HUES6 (cell line): Measurements from ENCODE around the gene EMC9.

Experiments
- H3K27ac ChIP-seq: 2 replicates; pipeline ENCODE4 v1.7.0; 2013; ENCODE audit warnings: low read depth, mild to moderate bottlenecking, low read length, inconsistent platforms
- H3K27me3 ChIP-seq: 2 replicates; pipeline ENCODE4 v1.6.1; 2013; ENCODE audit warnings: low read length; ENCODE audit not compliant: control insufficient read depth, insufficient read depth
- H3K36me3 ChIP-seq: 2 replicates; pipeline ENCODE4 v1.6.1; 2013; ENCODE audit warnings: low read length; ENCODE audit not compliant: control insufficient read depth, insufficient read depth
- H3K4me1 ChIP-seq: 2 replicates; pipeline ENCODE4 v1.6.1; 2013; ENCODE audit warnings: low read length; ENCODE audit not compliant: control insufficient read depth, insufficient read depth
- H3K4me3 ChIP-seq: 2 replicates; pipeline ENCODE4 v1.5.1; 2013; ENCODE audit warnings: low read depth, low read length
- H3K9ac ChIP-seq: one replicate; pipeline ENCODE4 v1.6.1; 2013; ENCODE audit warnings: mild to moderate bottlenecking, low read length
- H3K9me3 ChIP-seq: 2 replicates; pipeline ENCODE4 v1.6.1; 2013; ENCODE audit warnings: low read depth, low read length; ENCODE audit not compliant: control insufficient read depth, insufficient read depth

The EMC9 gene

GRCh38 chr14:24100197-24100981 is 41.0 kb downstream of the EMC9 start:
- peaks cover 5% of the 10 kb centered on the region for H3K4me1 ChIP-seq
- peaks cover 20% of the 10 kb centered on the region for H3K9me3 ChIP-seq
- H3K36me3 ChIP-seq, result peaks cover 78% of the 10 kb centered on the region
- no peak overlapping the region for H3K9ac ChIP-seq
- H3K27ac ChIP-seq, result no peak overlapping the region
- no peaks in the 10 kb centered on the region for H3K27me3 ChIP-seq
- H3K4me3 ChIP-seq, result no peak overlapping the region

GRCh38 chr14:24098927-24099813 is 42.2 kb downstream of the EMC9 start:
- Histone ChIP-seq H3K36me3 (peaks cover 71% of the 10 kb centered on the region), H3K9ac (no peak overlapping the region)

GRCh38 chr14:24098229-24098926 is 43.0 kb downstream of the EMC9 start:
- no peak overlapping the region for H3K27ac ChIP-seq
- H3K36me3 ChIP-seq, result peaks cover 63% of the 10 kb centered on the region
- peaks cover 15% of the 10 kb centered on the region for H3K4me1 ChIP-seq
- no peaks in the 10 kb centered on the region for H3K27me3 ChIP-seq
- no peak overlapping the region for H3K4me3 ChIP-seq
- no peak overlapping the region for H3K9ac ChIP-seq
- H3K9me3 ChIP-seq, result peaks cover under 1% of the 10 kb centered on the region

More at GRCh38 chr14:24098927-24099813, 42.2 kb downstream of the EMC9 start:
- Histone ChIP-seq H3K9me3 (peaks cover 9% of the 10 kb centered on the region), H3K4me1 (peaks cover 12% of the 10 kb centered on the region), H3K27ac (no peak overlapping the region), H3K27me3 (no peaks in the 10 kb centered on the region), H3K4me3 (no peak overlapping the region)

GRCh38 chr14:24096545-24097181 is 44.7 kb downstream of the EMC9 start:
- H3K4me3 ChIP-seq, result no peak overlapping the region
- H3K27ac ChIP-seq, result no peak overlapping the region
- no peaks in the 10 kb centered on the region for H3K9me3 ChIP-seq
- H3K27me3 ChIP-seq, result no peaks in the 10 kb centered on the region
- no peak overlapping the region for H3K9ac ChIP-seq
- H3K4me1 ChIP-seq, result peaks cover 19% of the 10 kb centered on the region
- peaks cover 49% of the 10 kb centered on the region for H3K36me3 ChIP-seq

GRCh38 chr14:24095271-24096068 is 45.9 kb downstream of the EMC9 start:
- Histone ChIP-seq H3K4me1 (peaks cover 19% of the 10 kb centered on the region), H3K4me3 (peak overlapping the region; percentile 96), H3K36me3 (peaks cover 37% of the 10 kb centered on the region), H3K9ac (peak overlapping the region; percentile 98), H3K9me3 (no peaks in the 10 kb centered on the region), H3K27me3 (no peaks in the 10 kb centered on the region), H3K27ac (peak overlapping the region; percentile 98)

- H3K27ac ChIP-seq, result peak overlapping the region; percentile 98
- peak overlapping the region; percentile 96 for H3K4me3 ChIP-seq
- H3K27me3 ChIP-seq, result no peaks in the 10 kb centered on the region
- peaks cover 31% of the 10 kb centered on the region for H3K36me3 ChIP-seq
- peaks cover 19% of the 10 kb centered on the region for H3K4me1 ChIP-seq
- no peaks in the 10 kb centered on the region for H3K9me3 ChIP-seq
- peak overlapping the region; percentile 98 for H3K9ac ChIP-seq
These were observed 46.5 kb downstream of the EMC9 start for GRCh38 chr14:24094841-24095270.

GRCh38 chr14:24093901-24094840 is 47.2 kb downstream of the EMC9 start, which contains the start of gene PCK2:
TSS of gene PCK2 (plus strand) at chr14:24094311. CDS start at chr14:24094406, 95 bp downstream.
- Histone ChIP-seq H3K27me3 (no peaks in the 10 kb centered on the region), H3K9me3 (no peaks in the 10 kb centered on the region), H3K27ac (peak within 1 kb of the TSS; percentile 98), H3K36me3 (peaks cover 24% of the 10 kb centered on the region), H3K4me1 (peaks cover 19% of the 10 kb centered on the region), H3K9ac (peak within 1 kb of the TSS; percentile 98), H3K4me3 (peak within 1 kb of the TSS; percentile 96)

GRCh38 chr14:24093207-24093900 is 48.0 kb downstream of the EMC9 start:
- Histone ChIP-seq H3K27me3 (no peaks in the 10 kb centered on the region), H3K9me3 (no peaks in the 10 kb centered on the region), H3K36me3 (peaks cover 16% of the 10 kb centered on the region), H3K4me1 (peaks cover 19% of the 10 kb centered on the region), H3K4me3 (peak overlapping the region; percentile 36), H3K9ac (peak overlapping the region; percentile 71), H3K27ac (peak overlapping the region; percentile 46)
